Measurements from ENCODE around the gene SLC35B4. TPM values are rescaled to one million over a fixed set of nuclear protein-coding genes. Genes with fewer than 3 reads are reported as not detected.

Gene SLC35B4
- total and polyA plus RNA-seq, 2 donors (not counting 1 experiment from before 2014, with no cell fraction given), result 6.0 to 14.8 TPM

DNA sequence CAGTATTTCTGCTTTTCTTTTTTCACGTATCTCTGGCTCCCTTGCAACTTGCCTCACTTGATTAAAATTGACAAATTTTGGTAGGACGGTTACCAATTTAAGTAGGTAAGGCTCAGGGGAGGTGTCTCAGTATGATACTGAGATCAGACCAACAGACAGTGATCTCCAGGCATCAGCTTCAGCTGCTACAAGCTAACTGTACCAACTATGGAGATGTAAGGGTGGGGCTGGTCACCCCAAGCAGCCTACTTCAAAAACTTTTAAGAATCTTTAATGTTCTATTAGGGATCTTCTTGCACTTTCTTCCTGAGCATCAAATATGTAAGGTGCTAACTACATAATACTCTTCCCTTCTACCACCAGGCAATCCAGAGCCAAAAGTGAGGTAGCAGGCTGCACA is 26.9 kb downstream of the SLC35B4 start:
- H3K9me3 ChIP-seq (ENCODE audit: control extremely low read depth in 1 of 3, control insufficient read depth in 2 of 3, insufficient read depth in 1 of 3, low read length in 2 of 3), result no peaks in the 10 kb centered on the region
- H3K4me3 Mint-ChIP-seq, result no peak overlapping the region
- intact Hi-C loops (cut with micrococcal nuclease), result no loop called here
- H3K27ac ChIP-seq (ENCODE audit: low read length in 2 of 2), result no peak overlapping the region
- no peaks in the 10 kb centered on the region for H3K27me3 Mint-ChIP-seq
- no peak overlapping the region for H3K4me3 ChIP-seq (ENCODE audit: control extremely low read depth in 1 of 5, extremely low read depth in 1 of 5, insufficient read depth in 1 of 5, low read depth in 2 of 5, low read length in 4 of 5)
- TF ChIP-seq, protein P1, sequence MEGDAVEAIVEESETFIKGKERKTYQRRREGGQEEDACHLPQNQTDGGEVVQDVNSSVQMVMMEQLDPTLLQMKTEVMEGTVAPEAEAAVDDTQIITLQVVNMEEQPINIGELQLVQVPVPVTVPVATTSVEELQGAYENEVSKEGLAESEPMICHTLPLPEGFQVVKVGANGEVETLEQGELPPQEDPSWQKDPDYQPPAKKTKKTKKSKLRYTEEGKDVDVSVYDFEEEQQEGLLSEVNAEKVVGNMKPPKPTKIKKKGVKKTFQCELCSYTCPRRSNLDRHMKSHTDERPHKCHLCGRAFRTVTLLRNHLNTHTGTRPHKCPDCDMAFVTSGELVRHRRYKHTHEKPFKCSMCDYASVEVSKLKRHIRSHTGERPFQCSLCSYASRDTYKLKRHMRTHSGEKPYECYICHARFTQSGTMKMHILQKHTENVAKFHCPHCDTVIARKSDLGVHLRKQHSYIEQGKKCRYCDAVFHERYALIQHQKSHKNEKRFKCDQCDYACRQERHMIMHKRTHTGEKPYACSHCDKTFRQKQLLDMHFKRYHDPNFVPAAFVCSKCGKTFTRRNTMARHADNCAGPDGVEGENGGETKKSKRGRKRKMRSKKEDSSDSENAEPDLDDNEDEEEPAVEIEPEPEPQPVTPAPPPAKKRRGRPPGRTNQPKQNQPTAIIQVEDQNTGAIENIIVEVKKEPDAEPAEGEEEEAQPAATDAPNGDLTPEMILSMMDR (IDR thresholded peaks at IDR 0.05), result no peak
- TF ChIP-seq EZH2 (IDR thresholded peaks at IDR 0.05; ENCODE audit: borderline replicate concordance, insufficient read depth, low read depth, low read length, poor library complexity, severe bottlenecking), result no peak
- no peak overlapping the region for H2AFZ ChIP-seq (ENCODE audit: insufficient read depth, low read depth, low read length, poor library complexity, severe bottlenecking)
- peaks cover 15% of the 10 kb centered on the region in 2 donors for H3K4me1 ChIP-seq (ENCODE audit: control insufficient read depth in 2 of 2, insufficient read depth in 2 of 2, low read length in 2 of 2)
- H3K79me2 ChIP-seq (ENCODE audit: control insufficient read depth, insufficient read depth, low read length), result no peaks in the 10 kb centered on the region
- WGBS (ENCODE audit: insufficient coverage), result no CpG with 5 or more reads among the region's 2 CpGs
- no peak for DNase-seq
- peaks cover 17% of the 10 kb centered on the region for H3K4me1 Mint-ChIP-seq
- H4K20me1 ChIP-seq (ENCODE audit: control insufficient read depth, insufficient read depth, low read length, poor library complexity, severe bottlenecking), result no peaks in the 10 kb centered on the region
- H3K36me3 ChIP-seq (replicated peaks in 1 of 2; ENCODE audit: control extremely low read depth in 1 of 2, control insufficient read depth in 1 of 2, extremely low read depth in 1 of 2, insufficient read depth in 2 of 2, low read length in 1 of 2), result no peaks in the 10 kb centered on the region
- no peak for ATAC-seq (ENCODE audit: low read depth)
- no peaks in the 10 kb centered on the region for H3K27me3 ChIP-seq (replicated peaks in 1 of 4; ENCODE audit: control extremely low read depth in 1 of 4, control insufficient read depth in 3 of 4, insufficient read depth in 4 of 4, low read length in 3 of 4)
- CTCF ChIA-PET, result interaction anchor here (1.0 kb wide), 1 partner anchor 27 kb away, joined by 3 read pairs; the partner anchor contains the start of gene SLC35B4
- no peaks in the 10 kb centered on the region for H3K9me3 Mint-ChIP-seq (ENCODE audit: insufficient read depth)
- H3K9ac ChIP-seq (ENCODE audit: low read length), result no peak overlapping the region
- no peak overlapping the region for H3K27ac Mint-ChIP-seq
- POLR2A ChIA-PET, result no interaction called here
- H3K4me2 ChIP-seq (replicated peaks; ENCODE audit: low read depth, low read length, poor library complexity, severe bottlenecking), result no peak overlapping the region

DNA sequence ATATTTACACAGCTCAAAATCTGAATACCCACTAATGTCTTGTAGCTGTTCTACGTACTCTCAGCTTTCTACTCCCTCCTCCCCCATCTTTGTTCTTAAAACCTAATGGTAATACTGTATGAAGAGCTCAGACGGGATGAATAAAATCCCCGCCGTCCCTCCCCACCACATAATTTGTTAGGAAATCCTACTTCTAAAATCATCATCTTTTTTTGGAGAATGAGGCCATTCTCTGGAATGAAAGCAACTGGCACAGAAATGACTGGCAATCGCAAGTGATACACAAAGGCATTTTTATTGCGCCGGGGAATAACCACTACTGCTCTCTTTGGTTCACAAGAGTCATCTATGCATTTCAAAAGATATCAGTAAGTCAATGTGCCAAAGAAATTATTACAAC is 27.3 kb downstream of the SLC35B4 start:
- Histone ChIP-seq H4K20me1 (ENCODE audit: control insufficient read depth, insufficient read depth, low read length, poor library complexity, severe bottlenecking) (no peaks in the 10 kb centered on the region), H3K4me2 (replicated peaks; ENCODE audit: low read depth, low read length, poor library complexity, severe bottlenecking) (no peak overlapping the region), H3K27me3 (replicated peaks in 1 of 4; ENCODE audit: control extremely low read depth in 1 of 4, control insufficient read depth in 3 of 4, insufficient read depth in 4 of 4, low read length in 3 of 4) (no peaks in the 10 kb centered on the region), H3K9ac (ENCODE audit: low read length) (no peak overlapping the region), H2AFZ (ENCODE audit: insufficient read depth, low read depth, low read length, poor library complexity, severe bottlenecking) (no peak overlapping the region), H3K4me1 (ENCODE audit: control insufficient read depth in 2 of 2, insufficient read depth in 2 of 2, low read length in 2 of 2) (peaks cover 15% of the 10 kb centered on the region in 2 donors), H3K4me3 (ENCODE audit: control extremely low read depth in 1 of 5, extremely low read depth in 1 of 5, insufficient read depth in 1 of 5, low read depth in 2 of 5, low read length in 4 of 5) (no peak overlapping the region), H3K9me3 (ENCODE audit: control extremely low read depth in 1 of 3, control insufficient read depth in 2 of 3, insufficient read depth in 1 of 3, low read length in 2 of 3) (no peaks in the 10 kb centered on the region), H3K79me2 (ENCODE audit: control insufficient read depth, insufficient read depth, low read length) (no peaks in the 10 kb centered on the region), H3K36me3 (replicated peaks in 1 of 2; ENCODE audit: control extremely low read depth in 1 of 2, control insufficient read depth in 1 of 2, extremely low read depth in 1 of 2, insufficient read depth in 2 of 2, low read length in 1 of 2) (no peaks in the 10 kb centered on the region), H3K27ac (ENCODE audit: low read length in 2 of 2) (no peak overlapping the region)
- intact Hi-C loops (cut with micrococcal nuclease), result no loop called here
- no peaks in the 10 kb centered on the region for H3K27me3 Mint-ChIP-seq
- H3K4me3 Mint-ChIP-seq, result no peak overlapping the region
- TF ChIP-seq, protein P1 (IDR thresholded peaks at IDR 0.05), result no peak
- no peak for TF ChIP-seq EZH2 (IDR thresholded peaks at IDR 0.05; ENCODE audit: borderline replicate concordance, insufficient read depth, low read depth, low read length, poor library complexity, severe bottlenecking)
- CTCF ChIA-PET, result interaction anchor here (1.0 kb wide), 1 partner anchor 27 kb away, joined by 3 read pairs; the partner anchor contains the start of gene SLC35B4
- peaks cover 17% of the 10 kb centered on the region for H3K4me1 Mint-ChIP-seq
- no peak for ATAC-seq (ENCODE audit: low read depth)
- no peak for DNase-seq
- H3K27ac Mint-ChIP-seq, result no peak overlapping the region
- POLR2A ChIA-PET, result no interaction called here
- WGBS (ENCODE audit: insufficient coverage), result 100% methylated on average over 3 of the region's 7 CpGs
- no peaks in the 10 kb centered on the region for H3K9me3 Mint-ChIP-seq (ENCODE audit: insufficient read depth)

Data from B cell (primary cell).